ENCODE measurements around the gene TPCN2. TPM values are rescaled to one million over a fixed set of nuclear protein-coding genes. Genes with fewer than 3 reads are reported as not detected.

The TPCN2 gene
- total and polyA plus RNA-seq, 2 donors from 2014 or later = 12.9 to 22.4 TPM

GRCh38 chr11:69172674-69173073 is 123.9 kb downstream of the TPCN2 start:
- Histone ChIP-seq H3K27me3 (ENCODE audit: control insufficient read depth, insufficient read depth, low read length) (no peaks in the 10 kb centered on the region), H3K4me1 (ENCODE audit: control insufficient read depth in 2 of 3, insufficient read depth in 2 of 3, low read depth in 1 of 3, low read length in 3 of 3) (no peaks in the 10 kb centered on the region), H3K27ac (ENCODE audit: low read depth in 2 of 2, low read length in 2 of 2) (no peak overlapping the region), H3K4me3 (ENCODE audit: low read length in 3 of 3) (no peak overlapping the region), H3K9ac (ENCODE audit: low read length in 3 of 3) (no peak overlapping the region), H3K9me3 (ENCODE audit: control insufficient read depth in 2 of 3, insufficient read depth in 1 of 3, low read length in 3 of 3) (no peaks in the 10 kb centered on the region), H3K36me3 (ENCODE audit: control insufficient read depth in 2 of 3, insufficient read depth in 3 of 3, low read length in 3 of 3) (no peaks in the 10 kb centered on the region)
- no peak for FAIRE-seq
- intact Hi-C loops (cut with DNase I) = no loop called here
- no peak for DNase-seq
- no peak for TF ChIP-seq CTCF (IDR thresholded peaks at IDR 0.05; ENCODE audit: borderline replicate concordance, extremely low read depth, insufficient read depth)

GRCh38 chr11:69173331-69173730 is 124.6 kb downstream of the TPCN2 start:
- no peaks in the 10 kb centered on the region for H3K27me3 ChIP-seq (ENCODE audit: control insufficient read depth, insufficient read depth, low read length)
- no peak overlapping the region for H3K4me3 ChIP-seq (ENCODE audit: low read length in 3 of 3)
- H3K36me3 ChIP-seq (ENCODE audit: control insufficient read depth in 2 of 3, insufficient read depth in 3 of 3, low read length in 3 of 3) = no peaks in the 10 kb centered on the region
- TF ChIP-seq CTCF (IDR thresholded peaks at IDR 0.05; ENCODE audit: borderline replicate concordance, extremely low read depth, insufficient read depth) = no peak
- no peak overlapping the region for H3K9ac ChIP-seq (ENCODE audit: low read length in 3 of 3)
- H3K27ac ChIP-seq (ENCODE audit: low read depth in 2 of 2, low read length in 2 of 2) = no peak overlapping the region
- FAIRE-seq = no peak
- DNase-seq = no peak
- H3K4me1 ChIP-seq (ENCODE audit: control insufficient read depth in 2 of 3, insufficient read depth in 2 of 3, low read depth in 1 of 3, low read length in 3 of 3) = no peaks in the 10 kb centered on the region
- H3K9me3 ChIP-seq (ENCODE audit: control insufficient read depth in 2 of 3, insufficient read depth in 1 of 3, low read length in 3 of 3) = no peaks in the 10 kb centered on the region
- intact Hi-C loops (cut with DNase I) = no loop called here

GRCh38 chr11:69173925-69174581 is 125.3 kb downstream of the TPCN2 start:
- DNase-seq (no peak), FAIRE-seq (no peak)
- Histone ChIP-seq H3K9me3 (ENCODE audit: control insufficient read depth in 2 of 3, insufficient read depth in 1 of 3, low read length in 3 of 3) (no peaks in the 10 kb centered on the region), H3K4me1 (ENCODE audit: control insufficient read depth in 2 of 3, insufficient read depth in 2 of 3, low read depth in 1 of 3, low read length in 3 of 3) (no peaks in the 10 kb centered on the region), H3K36me3 (ENCODE audit: control insufficient read depth in 2 of 3, insufficient read depth in 3 of 3, low read length in 3 of 3) (no peaks in the 10 kb centered on the region), H3K4me3 (ENCODE audit: low read length in 3 of 3) (no peak overlapping the region), H3K27me3 (ENCODE audit: control insufficient read depth, insufficient read depth, low read length) (no peaks in the 10 kb centered on the region), H3K9ac (ENCODE audit: low read length in 3 of 3) (no peak overlapping the region), H3K27ac (ENCODE audit: low read depth in 2 of 2, low read length in 2 of 2) (no peak overlapping the region)
- TF ChIP-seq CTCF (IDR thresholded peaks at IDR 0.05; ENCODE audit: borderline replicate concordance, extremely low read depth, insufficient read depth) = no peak
- intact Hi-C loops (cut with DNase I) = no loop called here

- intact Hi-C loops (cut with DNase I) = no loop called here
- Histone ChIP-seq H3K4me3 (ENCODE audit: low read length in 3 of 3) (no peak overlapping the region), H3K9me3 (ENCODE audit: control insufficient read depth in 2 of 3, insufficient read depth in 1 of 3, low read length in 3 of 3) (no peaks in the 10 kb centered on the region), H3K36me3 (ENCODE audit: control insufficient read depth in 2 of 3, insufficient read depth in 3 of 3, low read length in 3 of 3) (no peaks in the 10 kb centered on the region), H3K27me3 (ENCODE audit: control insufficient read depth, insufficient read depth, low read length) (no peaks in the 10 kb centered on the region), H3K9ac (ENCODE audit: low read length in 3 of 3) (no peak overlapping the region), H3K27ac (ENCODE audit: low read depth in 2 of 2, low read length in 2 of 2) (no peak overlapping the region), H3K4me1 (ENCODE audit: control insufficient read depth in 2 of 3, insufficient read depth in 2 of 3, low read depth in 1 of 3, low read length in 3 of 3) (no peaks in the 10 kb centered on the region)
- FAIRE-seq (no peak), DNase-seq (no peak)
- TF ChIP-seq CTCF (IDR thresholded peaks at IDR 0.05; ENCODE audit: borderline replicate concordance, extremely low read depth, insufficient read depth) = no peak
These were observed 126.1 kb downstream of the TPCN2 start for GRCh38 chr11:69174841-69175240.
